Left lung (tissue), 10 donors: Measurements from ENCODE around the gene TESK2. TPM values are rescaled to one million over a fixed set of nuclear protein-coding genes. Genes with fewer than 3 reads are reported as not detected.

ENCODE experiments used
- ATAC-seq: fragments of 200-7000 bp; cut with Tn5 transposase; one replicate; pipeline ENCODE4 v1.9.1; 2020; ENCODE audit warnings: moderate library complexity
- DNase-seq, 4 donors: peaks; one replicate each; pipeline ENCODE4 v3.0.0-alpha.2; 2013 to 2020
- H3K27ac ChIP-seq, 2 donors: fragments of 200-600 bp; sonication (generic) in 1 of 2; one replicate each; pipeline versions ENCODE4 v1.5.0 to v1.8.0; 2020 to 2021
- H3K27me3 ChIP-seq, 2 donors: fragments of 200-600 bp; sonication (generic) in 1 of 2; one replicate each; pipeline versions ENCODE4 v1.5.0 to v1.8.0; 2020 to 2021
- H3K36me3 ChIP-seq, 2 donors: fragments of 200-600 bp; sonication (generic) in 1 of 2; one replicate each; pipeline versions ENCODE4 v1.5.0 to v1.8.0; 2020 to 2021
- H3K4me1 ChIP-seq, 2 donors: fragments of 200-600 bp; one replicate each; pipeline ENCODE4 v1.8.0; 2021
- H3K4me3 ChIP-seq, 2 donors: fragments of 200-600 bp; sonication (generic) in 1 of 2; one replicate each; pipeline versions ENCODE4 v1.5.0 to v1.8.0; 2020 to 2021; ENCODE audit warnings: mild to moderate bottlenecking in 1 of 2
- H3K9me3 ChIP-seq, 2 donors: fragments of 200-600 bp; sonication (generic) in 1 of 2; one replicate each; pipeline versions ENCODE4 v1.5.0 to v1.8.0; 2020 to 2021
- CTCF ChIP-seq, 2 donors: fragments of 200-600 bp; sonication (generic) in 1 of 2; IDR thresholded peaks; one replicate each; pipeline versions ENCODE4 v1.5.0 to v1.8.0; 2021; ENCODE audit warnings: antibody characterized with exemption in 2 of 2
- intact Hi-C, 2 donors: fragments of 100-400 bp; cut with DNase I; formaldehyde crosslinking; loops; one replicate each; pipeline versions ENCODE4 v1.11.2 to v1.14.2; 2022
- polyA plus RNA-seq, 6 donors: library from polyadenylated mRNA; unstranded; fragments of 120-200 nt; gene quantifications; one replicate each; pipeline ENCODE4 v1.2.1, GENCODE V29; 2013; ENCODE audit not compliant: insufficient read length in 6 of 6
- total RNA-seq, 2 donors: library from RNA; stranded (reverse); fragmentation: NEBNext Ultra II Directional; extraction: Animal tissue kit (Norgen Biotek cat#: 25700); gene quantifications; one replicate each; pipeline ENCODE4 v1.2.1, GENCODE V29; 2021
- donor health status: DM: no; HTN: yes; CAD: no.
- donor health status: DM: no; HTN: no; CAD: no.

The TESK2 gene
- total and polyA plus RNA-seq, 8 donors = 4.3 to 12.5 (median 9.2) TPM

GRCh38 chr1:45405636-45406035, 85.3 kb downstream of the TESK2 start:
- intact Hi-C loops = no loop called here
- Histone ChIP-seq H3K27ac (no peak overlapping the region), H3K36me3 (no peaks in the 10 kb centered on the region), H3K9me3 (no peaks in the 10 kb centered on the region), H3K4me1 (peaks cover 0 to 17% of the 10 kb centered on the region in 2 donors), H3K27me3 (no peaks in the 10 kb centered on the region), H3K4me3 (no peak overlapping the region)
- no peak for ATAC-seq
- no peak for TF ChIP-seq CTCF (IDR thresholded peaks at IDR 0.05)
- no peak for DNase-seq

GRCh38 chr1:45403718-45404117, 87.2 kb downstream of the TESK2 start:
- no peak for TF ChIP-seq CTCF (IDR thresholded peaks at IDR 0.05)
- Histone ChIP-seq H3K36me3 (no peaks in the 10 kb centered on the region), H3K27me3 (no peaks in the 10 kb centered on the region), H3K4me1 (peaks cover 0 to 7% of the 10 kb centered on the region in 2 donors), H3K4me3 (no peak overlapping the region), H3K27ac (peak overlapping the region in 1 of 2 donors; percentile 5), H3K9me3 (no peaks in the 10 kb centered on the region)
- intact Hi-C loops = no loop called here
- DNase-seq (no peak), ATAC-seq (no peak)

DNA sequence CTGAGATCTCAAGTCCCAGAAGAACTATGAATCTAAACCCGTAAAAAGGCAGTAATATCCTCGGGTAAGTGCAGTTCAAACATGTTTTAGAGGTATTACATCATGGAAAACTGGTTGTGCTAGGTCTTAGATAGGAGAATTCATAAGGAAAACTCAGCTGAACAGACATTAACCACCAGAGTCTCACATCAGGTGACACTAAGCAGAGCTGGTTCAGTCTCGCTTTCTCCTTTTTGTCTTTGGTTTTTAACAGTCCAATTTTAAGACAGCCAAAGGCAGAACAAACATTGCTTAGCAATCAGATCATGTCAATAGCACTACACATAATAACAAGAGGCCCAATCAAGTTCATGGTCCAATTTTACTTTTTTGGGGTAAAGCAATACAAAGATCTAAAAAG, 87.7 kb downstream of the TESK2 start:
- Histone ChIP-seq H3K4me1 (peaks cover 0 to 12% of the 10 kb centered on the region in 2 donors), H3K9me3 (no peaks in the 10 kb centered on the region), H3K36me3 (no peaks in the 10 kb centered on the region), H3K4me3 (no peak overlapping the region), H3K27ac (peak overlapping the region in 1 of 2 donors; percentile 5), H3K27me3 (no peaks in the 10 kb centered on the region)
- intact Hi-C loops = no loop called here
- no peak for TF ChIP-seq CTCF (IDR thresholded peaks at IDR 0.05)
- DNase-seq (peak in 2 of 4 donors; percentile 34 to 61), ATAC-seq (peak; percentile 81)

GRCh38 chr1:45401524-45401923, 89.4 kb downstream of the TESK2 start:
- intact Hi-C loops = no loop called here

GRCh38 chr1:45400049-45400448, 90.9 kb downstream of the TESK2 start:
- no peaks in the 10 kb centered on the region for H3K36me3 ChIP-seq
- no peaks in the 10 kb centered on the region for H3K27me3 ChIP-seq
- no peak for TF ChIP-seq CTCF (IDR thresholded peaks at IDR 0.05)
- peaks cover 0 to 11% of the 10 kb centered on the region in 2 donors for H3K4me1 ChIP-seq
- intact Hi-C loops = no loop called here
- no peak for ATAC-seq
- no peak overlapping the region for H3K27ac ChIP-seq
- DNase-seq = no peak
- no peaks in the 10 kb centered on the region for H3K9me3 ChIP-seq
- no peak overlapping the region for H3K4me3 ChIP-seq

More at GRCh38 chr1:45401524-45401923, 89.4 kb downstream of the TESK2 start:
- no peak for DNase-seq
- H3K27me3 ChIP-seq = no peaks in the 10 kb centered on the region
- peaks cover 0 to 10% of the 10 kb centered on the region in 2 donors for H3K4me1 ChIP-seq
- H3K9me3 ChIP-seq = no peaks in the 10 kb centered on the region
- no peaks in the 10 kb centered on the region for H3K36me3 ChIP-seq
- H3K27ac ChIP-seq = no peak overlapping the region
- TF ChIP-seq CTCF (IDR thresholded peaks at IDR 0.05) = no peak
- ATAC-seq = no peak
- no peak overlapping the region for H3K4me3 ChIP-seq
